ENCODE data around the gene FBRSL1. TPM values are rescaled to one million over a fixed set of nuclear protein-coding genes. Genes with fewer than 3 reads are reported as not detected.

FBRSL1 gene
- total RNA-seq, 1 experiment from 2014 or later: 124 TPM

DNA sequence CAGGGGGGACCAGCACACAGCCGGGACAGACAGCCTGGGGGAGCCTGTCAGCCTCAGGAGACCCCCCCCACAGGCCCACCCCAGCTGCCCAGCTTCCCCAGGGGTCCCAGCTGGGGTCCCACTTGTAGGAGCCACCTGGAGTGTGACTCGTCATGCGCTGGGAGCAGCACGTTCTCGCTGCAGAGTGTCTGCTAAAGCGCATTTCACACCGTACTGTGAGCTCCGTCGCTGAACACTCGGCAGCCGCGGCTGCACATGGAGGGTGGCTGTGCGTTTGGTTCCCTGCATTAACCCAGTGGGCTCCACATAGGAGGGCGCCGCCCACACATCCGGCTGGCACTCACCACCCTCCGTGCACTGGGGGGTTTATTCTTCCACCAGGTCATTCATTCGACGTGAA lies 56.7 kb downstream of the FBRSL1 start:
- POLR2A ChIA-PET: no interaction called here

More for the DNA sequence above, 56.7 kb downstream of the FBRSL1 start:
- Histone ChIP-seq H2AFZ (ENCODE audit: low read depth, low read length, poor library complexity, severe bottlenecking) (no peak overlapping the region), H3K9ac (ENCODE audit: low read length) (no peak overlapping the region), H3K4me1 (ENCODE audit: control insufficient read depth in 1 of 2, insufficient read depth in 2 of 2, low read length in 2 of 2) (no peaks in the 10 kb centered on the region), H3K27ac (ENCODE audit: low read depth, low read length) (no peak overlapping the region), H3K9me3 (ENCODE audit: control insufficient read depth in 1 of 2, insufficient read depth in 1 of 2, low read depth in 1 of 2, low read length in 2 of 2) (no peaks in the 10 kb centered on the region), H3K9me2 (ENCODE audit: insufficient read depth) (no peaks in the 10 kb centered on the region), H4K20me1 (ENCODE audit: insufficient read depth) (no peaks in the 10 kb centered on the region), H3K27me3 (ENCODE audit: insufficient read depth, low read length) (no peaks in the 10 kb centered on the region), H3K36me3 (ENCODE audit: control insufficient read depth in 1 of 2, insufficient read depth in 2 of 2, low read length in 2 of 2) (no peaks in the 10 kb centered on the region), H3K79me2 (ENCODE audit: insufficient read depth, low read length) (no peaks in the 10 kb centered on the region), H3K4me3 (replicated peaks in 1 of 2; ENCODE audit: low read depth in 1 of 2, low read length in 2 of 2) (no peak overlapping the region), H3K4me2 (ENCODE audit: low read length) (no peak overlapping the region)
- ChIA-PET RAD21 (ENCODE audit: low non-redundant PET in 1 of 2, low total read pairs in 2 of 2, uncharacterized antibody in 2 of 2, unreplicated experiment in 2 of 2) (no interaction called here), CTCF (no interaction called here)
- TF ChIP-seq EZH2 (IDR thresholded peaks at IDR 0.05) (no peak), REST (IDR thresholded peaks at IDR 0.05; ENCODE audit: low read depth) (no peak), ELF1 (IDR thresholded peaks at IDR 0.05; ENCODE audit: borderline replicate concordance, low read depth) (no peak), EZH2phosphoT487 (IDR thresholded peaks at IDR 0.05; ENCODE audit: borderline replicate concordance) (no peak), JUND (IDR thresholded peaks at IDR 0.05) (no peak), POLR2A (IDR thresholded peaks at IDR 0.05; ENCODE audit: borderline replicate concordance, extremely low read depth, insufficient read depth, insufficient read length) (no peak), SP1 (IDR thresholded peaks at IDR 0.05; ENCODE audit: low read depth) (no peak), MAX (IDR thresholded peaks at IDR 0.05) (no peak), YY1 (IDR thresholded peaks at IDR 0.05; ENCODE audit: extremely low read depth, insufficient replicate concordance, low read depth, low read length) (no peak), ZNF274 (IDR thresholded peaks at IDR 0.05; ENCODE audit: low read depth, low read length) (no peak), RAD21 (IDR thresholded peaks at IDR 0.05; ENCODE audit: low read depth) (no peak), CEBPB (IDR thresholded peaks at IDR 0.05; ENCODE audit: low read depth) (no peak), SIN3A (IDR thresholded peaks at IDR 0.05; ENCODE audit: low read depth) (no peak), SRF (IDR thresholded peaks at IDR 0.05; ENCODE audit: low read depth) (no peak), EGR1 (IDR thresholded peaks at IDR 0.05; ENCODE audit: low read depth) (no peak), CBX3 (IDR thresholded peaks at IDR 0.05; ENCODE audit: low read depth) (no peak)
- TF ChIP-seq, protein P1, sequence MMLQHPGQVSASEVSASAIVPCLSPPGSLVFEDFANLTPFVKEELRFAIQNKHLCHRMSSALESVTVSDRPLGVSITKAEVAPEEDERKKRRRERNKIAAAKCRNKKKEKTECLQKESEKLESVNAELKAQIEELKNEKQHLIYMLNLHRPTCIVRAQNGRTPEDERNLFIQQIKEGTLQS (IDR thresholded peaks at IDR 0.05): no peak
- TF ChIP-seq, protein P2, sequence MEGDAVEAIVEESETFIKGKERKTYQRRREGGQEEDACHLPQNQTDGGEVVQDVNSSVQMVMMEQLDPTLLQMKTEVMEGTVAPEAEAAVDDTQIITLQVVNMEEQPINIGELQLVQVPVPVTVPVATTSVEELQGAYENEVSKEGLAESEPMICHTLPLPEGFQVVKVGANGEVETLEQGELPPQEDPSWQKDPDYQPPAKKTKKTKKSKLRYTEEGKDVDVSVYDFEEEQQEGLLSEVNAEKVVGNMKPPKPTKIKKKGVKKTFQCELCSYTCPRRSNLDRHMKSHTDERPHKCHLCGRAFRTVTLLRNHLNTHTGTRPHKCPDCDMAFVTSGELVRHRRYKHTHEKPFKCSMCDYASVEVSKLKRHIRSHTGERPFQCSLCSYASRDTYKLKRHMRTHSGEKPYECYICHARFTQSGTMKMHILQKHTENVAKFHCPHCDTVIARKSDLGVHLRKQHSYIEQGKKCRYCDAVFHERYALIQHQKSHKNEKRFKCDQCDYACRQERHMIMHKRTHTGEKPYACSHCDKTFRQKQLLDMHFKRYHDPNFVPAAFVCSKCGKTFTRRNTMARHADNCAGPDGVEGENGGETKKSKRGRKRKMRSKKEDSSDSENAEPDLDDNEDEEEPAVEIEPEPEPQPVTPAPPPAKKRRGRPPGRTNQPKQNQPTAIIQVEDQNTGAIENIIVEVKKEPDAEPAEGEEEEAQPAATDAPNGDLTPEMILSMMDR (IDR thresholded peaks at IDR 0.05 in 2 of 3, conservative IDR thresholded peaks at IDR 0.05 in 1 of 3; ENCODE audit: borderline replicate concordance in 1 of 3, insufficient read depth in 1 of 3, low read depth in 2 of 3, low read length in 2 of 3): no peak
- TF ChIP-seq, protein P3, sequence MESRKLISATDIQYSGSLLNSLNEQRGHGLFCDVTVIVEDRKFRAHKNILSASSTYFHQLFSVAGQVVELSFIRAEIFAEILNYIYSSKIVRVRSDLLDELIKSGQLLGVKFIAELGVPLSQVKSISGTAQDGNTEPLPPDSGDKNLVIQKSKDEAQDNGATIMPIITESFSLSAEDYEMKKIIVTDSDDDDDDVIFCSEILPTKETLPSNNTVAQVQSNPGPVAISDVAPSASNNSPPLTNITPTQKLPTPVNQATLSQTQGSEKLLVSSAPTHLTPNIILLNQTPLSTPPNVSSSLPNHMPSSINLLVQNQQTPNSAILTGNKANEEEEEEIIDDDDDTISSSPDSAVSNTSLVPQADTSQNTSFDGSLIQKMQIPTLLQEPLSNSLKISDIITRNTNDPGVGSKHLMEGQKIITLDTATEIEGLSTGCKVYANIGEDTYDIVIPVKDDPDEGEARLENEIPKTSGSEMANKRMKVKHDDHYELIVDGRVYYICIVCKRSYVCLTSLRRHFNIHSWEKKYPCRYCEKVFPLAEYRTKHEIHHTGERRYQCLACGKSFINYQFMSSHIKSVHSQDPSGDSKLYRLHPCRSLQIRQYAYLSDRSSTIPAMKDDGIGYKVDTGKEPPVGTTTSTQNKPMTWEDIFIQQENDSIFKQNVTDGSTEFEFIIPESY (IDR thresholded peaks at IDR 0.05; ENCODE audit: extremely low read depth, insufficient replicate concordance, low read length): no peak
- no TSS peak for BruUV-seq (replicated peaks)
- DNase-seq (ENCODE audit: low read depth, low spot score) (no peak), ATAC-seq (no peak)
- intact Hi-C loops (cut with micrococcal nuclease): no loop called here
